ENCODE measurements around the gene KCNQ1OT1. TPM values are rescaled to one million over a fixed set of nuclear protein-coding genes. Genes with fewer than 3 reads are reported as not detected.

KCNQ1OT1 gene
- total RNA-seq, 8 experiments from 2014 or later: 1.2 to 6.3 (median 3.8) TPM

DNA sequence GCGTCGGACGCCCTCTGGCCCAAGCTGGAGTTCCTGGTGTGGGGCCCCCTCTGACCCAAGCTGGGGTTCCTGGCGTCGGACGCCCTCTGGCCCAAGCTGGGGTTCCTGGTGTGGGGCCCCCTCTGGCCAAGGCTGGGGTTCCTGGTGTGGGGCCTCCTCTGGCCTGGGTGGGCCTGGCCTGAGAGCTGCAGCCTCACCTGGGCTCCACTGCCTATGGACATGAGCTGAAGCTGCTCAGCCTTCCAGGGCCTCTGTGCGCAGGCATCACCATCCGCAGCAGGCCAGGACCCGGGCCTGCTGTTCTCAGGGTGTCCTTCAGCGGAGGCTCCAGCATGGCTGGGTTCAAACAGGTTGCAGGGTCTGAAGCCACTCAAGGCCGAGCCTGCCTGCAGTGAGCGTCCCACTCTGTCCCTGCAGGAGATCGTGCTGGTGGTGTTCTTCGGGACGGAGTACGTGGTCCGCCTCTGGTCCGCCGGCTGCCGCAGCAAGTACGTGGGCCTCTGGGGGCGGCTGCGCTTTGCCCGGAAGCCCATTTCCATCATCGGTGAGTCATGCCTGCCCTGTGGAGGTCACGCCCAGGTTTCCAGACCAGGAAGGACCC is 129.5 kb downstream of the KCNQ1OT1 start:
- H3K4me3 ChIP-seq: no peak overlapping the region
- in situ Hi-C loops (cut with MboI; ENCODE audit: low pct_unique_long_range_greater_than_20kb in 2 of 9, low sequenced_read_pairs in 9 of 9, unreplicated experiment in 9 of 9): no loop called here
- WGBS, 10 experiments: 92 to 100% (median 96%) methylated on average over 1 to 18 of the region's 26 CpGs; no CpG with 5 or more reads in 7 of the 10 experiments
- ATAC-seq (replicated peaks in 6 of 8): no peak
- peaks cover 3 to 9% of the 10 kb centered on the region in 2 donors for H3K4me1 ChIP-seq (replicated peaks in 1 of 2)
- H3K27ac ChIP-seq: no peak overlapping the region

DNA sequence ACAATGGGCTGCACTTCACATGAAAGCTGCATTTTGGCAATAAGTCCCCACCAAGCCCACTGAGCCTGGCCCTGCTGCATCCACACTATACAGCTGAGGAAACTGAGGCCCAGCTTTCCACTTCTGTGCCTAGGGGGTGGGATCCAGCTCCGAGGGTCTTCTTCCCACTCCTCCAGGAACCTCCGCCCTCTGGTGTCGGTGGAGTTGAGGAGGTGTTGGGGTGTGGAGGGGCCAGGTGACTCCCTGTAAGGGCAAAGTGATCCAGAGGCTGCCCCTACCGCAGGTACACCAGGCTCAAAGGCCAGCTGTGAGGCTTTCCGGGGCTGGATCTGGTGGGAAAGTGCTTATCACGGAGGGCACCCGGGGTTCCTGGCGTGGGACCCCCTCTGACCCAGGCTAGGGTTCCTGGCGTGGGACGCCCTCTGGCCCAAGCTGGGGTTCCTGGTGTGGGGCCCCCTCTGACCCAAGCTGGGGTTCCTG is 130.0 kb downstream of the KCNQ1OT1 start:
- Histone ChIP-seq H3K4me3 (no peak overlapping the region), H3K27ac (no peak overlapping the region), H3K4me1 (replicated peaks in 1 of 2) (peaks cover 2 to 10% of the 10 kb centered on the region in 2 donors)
- WGBS, 10 experiments: 90 to 100% methylated on average over 2 of the region's 10 CpGs; no CpG with 5 or more reads in 8 of the 10 experiments
- ATAC-seq (replicated peaks in 6 of 8): no peak
- in situ Hi-C loops (cut with MboI; ENCODE audit: low pct_unique_long_range_greater_than_20kb in 2 of 9, low sequenced_read_pairs in 9 of 9, unreplicated experiment in 9 of 9): no loop called here

DNA sequence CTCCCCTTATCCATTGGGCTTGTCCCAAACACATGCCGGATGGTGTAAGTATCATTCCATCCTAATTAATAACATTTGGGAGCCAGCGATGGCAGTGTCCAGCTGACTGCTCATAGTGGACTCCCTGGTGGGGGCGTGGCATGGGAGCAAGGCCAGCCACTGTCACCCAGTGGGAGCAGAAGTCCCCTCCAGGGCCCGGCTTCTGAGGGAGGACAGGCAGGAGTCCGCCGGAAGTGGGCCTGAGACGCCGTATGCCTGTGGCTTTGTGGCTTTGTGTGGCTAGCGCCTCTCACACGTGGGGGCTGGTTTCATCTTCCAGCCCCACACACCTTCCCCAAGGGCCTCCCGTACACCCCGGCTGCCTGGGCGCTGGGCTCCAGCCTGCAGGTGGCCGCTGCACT is 130.5 kb downstream of the KCNQ1OT1 start:
- ATAC-seq (replicated peaks in 6 of 8): peak in 1 of 8 experiments; percentile 38
- H3K4me3 ChIP-seq: no peak overlapping the region
- peaks cover 0 to 8% of the 10 kb centered on the region in 2 donors for H3K4me1 ChIP-seq (replicated peaks in 1 of 2)
- 60 to 90% (median 62%) methylated on average over 2 to 6 of the region's 14 CpGs; no CpG with 5 or more reads in 7 of the 10 experiments for WGBS, 10 experiments
- in situ Hi-C loops (cut with MboI; ENCODE audit: low pct_unique_long_range_greater_than_20kb in 2 of 9, low sequenced_read_pairs in 9 of 9, unreplicated experiment in 9 of 9): no loop called here
- no peak overlapping the region for H3K27ac ChIP-seq

DNA sequence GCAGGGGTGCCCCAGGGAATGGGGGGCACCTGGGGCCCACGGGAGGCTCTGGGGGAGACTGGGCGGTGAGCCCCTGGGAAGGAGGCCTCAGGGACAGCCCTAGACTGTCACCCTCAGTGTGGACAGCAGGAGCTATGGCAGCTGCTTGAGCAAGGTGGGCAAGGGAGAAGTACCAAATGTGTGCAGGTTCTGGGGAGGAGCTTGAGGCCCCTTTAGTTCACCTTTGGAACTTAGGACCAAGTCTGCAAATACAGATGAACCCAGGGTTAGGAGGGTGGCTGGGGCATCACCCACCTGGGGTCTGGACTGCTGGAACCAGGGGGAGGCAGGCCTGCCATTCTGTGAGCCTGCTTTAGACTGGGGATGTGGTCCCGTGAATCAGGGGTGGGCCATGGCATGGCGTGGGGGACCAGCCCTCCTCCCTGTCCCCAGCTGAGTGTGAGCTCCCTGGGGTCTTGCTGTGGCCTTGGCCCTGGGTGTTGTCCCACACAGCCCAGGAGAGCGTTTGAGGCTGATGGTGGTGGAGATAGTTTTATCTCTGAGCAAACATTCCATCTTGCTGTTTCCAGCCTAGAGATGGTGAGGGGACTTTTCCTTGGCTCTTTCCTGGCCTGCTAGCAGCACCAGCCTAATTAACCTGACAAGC is 132.6 kb downstream of the KCNQ1OT1 start:
- no CpG with 5 or more reads among the region's 5 CpGs for WGBS, 10 experiments
- in situ Hi-C loops (cut with MboI; ENCODE audit: low pct_unique_long_range_greater_than_20kb in 2 of 9, low sequenced_read_pairs in 9 of 9, unreplicated experiment in 9 of 9): no loop called here
- no peak overlapping the region for H3K4me3 ChIP-seq
- peak in 1 of 8 experiments; percentile 46 for ATAC-seq (replicated peaks in 6 of 8)
- H3K27ac ChIP-seq: no peak overlapping the region
- peaks cover 19 to 25% of the 10 kb centered on the region in 2 donors for H3K4me1 ChIP-seq (replicated peaks in 1 of 2)

DNA sequence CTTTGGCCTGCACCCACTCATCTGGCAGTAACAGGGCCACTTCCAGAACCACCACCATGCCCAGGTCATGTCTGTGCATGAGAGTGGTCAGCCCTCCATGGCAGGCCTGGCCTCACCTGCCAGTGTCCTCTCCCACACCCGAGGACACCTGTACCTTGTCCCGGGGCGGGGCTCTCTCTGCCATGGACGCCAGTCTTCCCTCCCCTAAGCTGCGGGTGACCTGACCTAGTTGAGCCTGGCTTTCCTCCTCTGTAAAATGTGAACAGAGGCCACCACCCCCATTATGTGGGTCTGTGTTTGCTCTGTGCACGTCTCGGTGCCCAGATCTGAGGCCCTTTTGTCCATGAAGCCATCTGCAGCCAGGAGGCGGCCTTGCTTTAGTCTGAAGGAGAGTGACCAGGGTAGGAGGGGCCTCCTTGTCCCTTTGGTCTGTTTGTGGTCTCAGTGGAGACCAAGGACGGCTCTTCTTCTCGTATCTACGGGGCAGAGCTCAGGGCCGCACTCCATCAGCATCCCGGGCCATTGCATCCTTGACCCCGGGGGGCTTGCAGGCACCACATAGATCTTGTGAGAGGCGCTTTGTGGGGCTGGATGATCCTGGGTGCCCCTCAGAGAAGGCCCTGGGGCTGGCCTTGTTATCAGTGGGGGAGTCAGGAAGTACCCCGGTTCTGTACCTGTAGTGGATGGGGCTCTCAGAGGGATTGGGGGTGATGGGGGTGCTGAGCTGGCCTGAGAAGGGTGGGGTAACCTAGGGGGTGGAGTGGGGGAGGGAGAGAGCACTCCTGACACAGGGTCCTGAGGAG is 133.4 kb downstream of the KCNQ1OT1 start:
- 20 to 100% (median 82%) methylated on average over 1 to 7 of the region's 16 CpGs; no CpG with 5 or more reads in 6 of the 10 experiments for WGBS, 10 experiments
- ATAC-seq (replicated peaks in 6 of 8): peak in 1 of 8 experiments; percentile 24
- in situ Hi-C loops (cut with MboI; ENCODE audit: low pct_unique_long_range_greater_than_20kb in 2 of 9, low sequenced_read_pairs in 9 of 9, unreplicated experiment in 9 of 9): no loop called here

DNA sequence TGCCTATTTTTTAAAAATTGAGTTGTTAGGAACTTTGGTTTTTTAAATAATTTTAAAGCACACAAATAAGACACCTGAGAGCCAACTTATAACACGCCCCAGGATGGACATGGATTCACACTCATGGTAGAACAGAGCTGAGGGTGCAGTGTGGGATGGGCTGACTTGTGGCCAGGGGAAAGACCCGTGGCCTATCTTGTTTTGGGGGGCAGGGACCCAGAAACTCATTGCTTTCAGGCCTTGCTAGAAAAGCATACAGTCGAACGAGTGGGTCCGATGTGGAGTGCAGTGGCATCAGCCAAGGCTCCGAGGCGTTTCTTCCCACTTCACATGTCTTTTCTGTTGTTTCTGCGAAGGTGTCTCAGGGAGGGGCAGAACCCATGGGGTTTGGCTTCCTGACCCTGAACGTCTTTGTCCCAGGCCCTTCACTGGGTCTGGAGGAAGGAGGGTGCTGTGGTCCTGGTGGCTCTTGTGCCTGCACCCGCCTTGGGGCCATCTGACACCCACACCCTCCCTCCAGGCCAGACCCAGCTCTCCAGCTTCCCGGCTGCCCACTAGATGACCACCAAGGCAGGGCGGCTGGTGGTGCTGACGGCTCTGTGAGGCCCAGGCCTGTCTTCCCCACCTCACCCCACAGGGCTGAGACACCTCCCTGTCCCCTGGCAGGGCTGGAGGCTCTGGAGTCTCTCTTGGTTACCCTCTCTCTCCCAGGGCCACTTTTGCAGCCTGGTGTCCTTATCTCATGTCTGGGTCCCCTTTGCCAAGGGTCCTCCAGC is 134.2 kb downstream of the KCNQ1OT1 start:
- 42 to 100% (median 80%) methylated on average over 1 to 6 of the region's 13 CpGs; no CpG with 5 or more reads in 2 of the 10 experiments for WGBS, 10 experiments
- Histone ChIP-seq H3K27ac (no peak overlapping the region), H3K4me1 (replicated peaks in 1 of 2) (peaks cover 27% of the 10 kb centered on the region in 2 donors), H3K4me3 (no peak overlapping the region)
- in situ Hi-C loops (cut with MboI; ENCODE audit: low pct_unique_long_range_greater_than_20kb in 2 of 9, low sequenced_read_pairs in 9 of 9, unreplicated experiment in 9 of 9): no loop called here
- ATAC-seq (replicated peaks in 6 of 8): no peak

More for the DNA sequence above, 133.4 kb downstream of the KCNQ1OT1 start:
- Histone ChIP-seq H3K4me3 (no peak overlapping the region), H3K27ac (no peak overlapping the region), H3K4me1 (replicated peaks in 1 of 2) (peaks cover 26 to 27% of the 10 kb centered on the region in 2 donors)

DNA sequence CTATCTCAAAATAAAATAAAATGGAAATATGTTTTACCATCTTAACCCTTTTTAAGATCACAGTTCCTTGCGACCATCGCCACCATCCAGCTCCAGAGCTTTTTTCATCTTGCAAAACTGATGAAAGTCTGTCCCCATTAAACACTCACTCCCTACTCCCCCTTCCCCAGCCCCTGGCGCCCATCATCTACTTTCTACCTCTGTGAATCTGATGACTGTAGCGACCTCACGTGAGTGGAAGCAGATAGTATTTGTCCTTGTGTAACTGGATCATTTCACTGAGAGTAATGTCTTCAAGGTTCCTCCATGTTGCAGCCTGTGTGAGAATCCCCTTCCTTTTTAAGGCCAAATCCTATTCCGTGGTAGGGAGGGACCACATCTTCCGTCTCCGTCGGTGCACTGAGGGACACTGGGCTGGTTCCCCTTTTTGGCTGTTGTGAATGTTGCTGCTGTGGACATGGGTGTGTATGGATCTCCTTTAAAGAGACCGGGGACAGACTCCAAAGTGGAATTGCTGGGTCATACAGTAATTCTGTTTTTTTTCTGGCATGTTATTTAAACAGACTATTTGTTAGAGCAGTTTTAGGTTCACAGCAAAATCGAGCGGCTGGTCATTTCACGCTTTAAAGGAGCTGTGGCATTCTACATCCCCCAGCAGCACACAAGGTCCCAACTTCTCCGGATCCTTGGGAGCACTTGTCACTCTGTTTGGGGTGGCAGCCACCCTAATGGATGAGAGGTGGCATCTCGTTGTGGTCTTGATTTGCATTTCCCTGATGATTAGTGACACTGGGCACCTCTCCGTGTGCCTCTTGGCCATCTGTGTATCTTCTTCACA is 135.0 kb downstream of the KCNQ1OT1 start:
- in situ Hi-C loops (cut with MboI; ENCODE audit: low pct_unique_long_range_greater_than_20kb in 2 of 9, low sequenced_read_pairs in 9 of 9, unreplicated experiment in 9 of 9): no loop called here
- Histone ChIP-seq H3K4me1 (replicated peaks in 1 of 2) (peaks cover 27% of the 10 kb centered on the region in 2 donors), H3K4me3 (no peak overlapping the region), H3K27ac (peak overlapping the region in 1 of 2 donors; percentile 12)
- WGBS, 10 experiments: 0 to 90% (median 80%) methylated on average over 1 to 13 of the region's 16 CpGs; no CpG with 5 or more reads in 2 of the 10 experiments
- no peak for ATAC-seq (replicated peaks in 6 of 8)

DNA sequence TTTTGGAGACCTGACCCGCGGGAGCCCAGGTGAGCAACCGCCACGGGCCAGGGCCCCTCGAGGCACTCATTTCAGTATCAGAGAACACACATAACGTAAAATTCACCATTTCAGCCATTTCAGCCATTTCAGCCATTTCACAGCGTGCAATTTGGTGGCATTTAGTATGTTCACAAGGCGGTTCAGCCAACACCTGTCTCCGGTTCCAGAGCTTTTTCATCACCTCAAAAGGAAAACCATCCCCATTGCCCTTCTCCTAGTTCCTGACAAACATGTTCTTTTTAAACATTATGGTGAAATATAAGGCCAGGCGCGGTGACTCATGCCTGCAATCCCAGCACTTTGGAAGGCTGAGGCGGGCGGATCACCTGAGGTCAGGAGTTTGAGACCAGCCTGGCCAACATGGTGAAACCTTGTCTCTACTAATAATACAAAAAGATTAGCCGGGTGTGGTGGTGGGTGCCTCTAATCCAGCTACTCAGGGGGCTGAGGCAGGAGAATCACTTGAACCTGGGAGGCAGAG is 135.7 kb downstream of the KCNQ1OT1 start:
- in situ Hi-C loops (cut with MboI; ENCODE audit: low pct_unique_long_range_greater_than_20kb in 2 of 9, low sequenced_read_pairs in 9 of 9, unreplicated experiment in 9 of 9): no loop called here
- no peak for ATAC-seq (replicated peaks in 6 of 8)
- WGBS, 10 experiments: 50 to 97% (median 90%) methylated on average over 2 to 11 of the region's 14 CpGs; no CpG with 5 or more reads in 5 of the 10 experiments
- peaks cover 27% of the 10 kb centered on the region in 2 donors for H3K4me1 ChIP-seq (replicated peaks in 1 of 2)
- no peak overlapping the region for H3K4me3 ChIP-seq
- peak overlapping the region; percentile 12 to 82 for H3K27ac ChIP-seq

DNA sequence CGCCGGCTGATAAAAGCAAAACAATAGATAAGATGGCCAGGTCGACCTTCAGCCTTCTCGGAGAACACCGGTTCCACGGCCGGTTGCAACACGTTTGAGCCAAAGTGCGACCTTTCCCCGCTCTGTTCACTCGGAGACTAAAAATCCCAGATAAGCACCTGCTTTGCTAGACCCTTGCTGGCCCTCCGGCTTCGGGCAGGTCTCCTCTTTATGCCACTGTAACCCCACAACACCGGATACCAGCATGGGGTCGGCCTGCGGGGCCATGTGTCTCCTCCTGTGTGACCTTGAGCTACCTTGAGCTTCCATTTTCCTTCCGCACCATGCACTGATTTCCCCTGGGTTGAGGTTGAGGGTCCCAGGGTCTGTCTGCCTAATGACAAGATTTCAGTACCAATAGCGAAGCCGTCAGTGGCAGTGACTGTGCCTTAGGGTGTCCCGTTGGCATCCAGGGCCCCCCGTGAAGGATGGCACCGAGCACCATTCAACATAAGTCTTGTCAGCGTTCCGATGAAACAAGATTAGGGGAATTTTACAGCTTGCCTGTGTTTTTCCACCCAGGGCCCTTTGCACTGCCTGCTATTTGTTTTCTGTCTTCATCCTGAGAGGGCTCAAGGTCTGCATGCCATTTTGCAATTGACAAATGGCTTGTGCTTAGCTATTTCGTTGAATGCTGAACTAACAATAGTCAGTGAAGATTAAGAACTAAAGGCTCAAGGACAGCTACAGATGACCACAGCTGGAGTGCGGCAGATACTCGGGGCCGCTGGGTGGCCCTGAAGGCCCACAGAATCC is 136.4 kb downstream of the KCNQ1OT1 start:
- peak overlapping the region; percentile 67 to 82 for H3K27ac ChIP-seq
- peaks cover 27% of the 10 kb centered on the region in 2 donors for H3K4me1 ChIP-seq (replicated peaks in 1 of 2)
- no peak overlapping the region for H3K4me3 ChIP-seq
- 50 to 100% (median 82%) methylated on average over 1 to 20 of the region's 28 CpGs; no CpG with 5 or more reads in 1 of the 10 experiments for WGBS, 10 experiments
- in situ Hi-C loops (cut with MboI; ENCODE audit: low pct_unique_long_range_greater_than_20kb in 2 of 9, low sequenced_read_pairs in 9 of 9, unreplicated experiment in 9 of 9): no loop called here
- ATAC-seq (replicated peaks in 6 of 8): peak in 4 of 8 experiments; percentile 13 to 40 (median 29)

DNA sequence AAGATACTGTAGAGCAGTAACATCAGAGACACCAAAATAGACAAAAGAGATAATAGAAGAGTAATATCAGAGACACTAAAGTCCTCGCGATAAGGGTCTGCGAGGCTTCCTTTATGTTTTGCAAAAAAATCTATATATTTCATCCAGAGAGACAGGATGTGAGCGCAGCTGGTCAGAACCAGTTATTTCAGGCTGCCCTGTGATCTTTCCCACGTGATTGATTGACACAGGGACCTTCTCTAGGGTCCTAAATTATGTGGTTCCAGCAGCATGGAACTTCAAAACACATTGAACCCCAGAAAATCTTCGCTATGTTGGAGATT is 136.9 kb downstream of the KCNQ1OT1 start:
- in situ Hi-C loops (cut with MboI; ENCODE audit: low pct_unique_long_range_greater_than_20kb in 2 of 9, low sequenced_read_pairs in 9 of 9, unreplicated experiment in 9 of 9): no loop called here
- ATAC-seq (replicated peaks in 6 of 8): peak in 3 of 8 experiments; percentile 14 to 36 (median 20)
- Histone ChIP-seq H3K4me3 (no peak overlapping the region), H3K27ac (peak overlapping the region; percentile 67 to 82), H3K4me1 (replicated peaks in 1 of 2) (peaks cover 27% of the 10 kb centered on the region in 2 donors)
- 60 to 97% (median 78%) methylated on average over 2 to 6 of the region's 6 CpGs; no CpG with 5 or more reads in 3 of the 10 experiments for WGBS, 10 experiments

Measured in motor neuron (in vitro differentiated cells).